H1 (cell line): ENCODE measurements around the gene EIF4E1B. TPM values are rescaled to one million over a fixed set of nuclear protein-coding genes. Genes with fewer than 3 reads are reported as not detected.

Experiments used
- BACH1 ChIP-seq: IDR thresholded peaks from 2 replicates; pipeline ENCODE4 v1.6.1; 2012; ENCODE audit warnings: low read length, improper control_type of control experiment
- EZH2 ChIP-seq: fragments of 200-600 bp; sonication (generic); IDR thresholded peaks from 2 replicates; pipeline ENCODE4 v1.7.1; 2012; ENCODE audit warnings: low read depth, mild to moderate bottlenecking, moderate library complexity, low read length, inconsistent platforms; ENCODE audit not compliant: severe bottlenecking
- HDAC2 ChIP-seq, 2 experiments: fragments of 300-600 bp in 1 of 2; sonication (generic) in 1 of 2; IDR thresholded peaks; 2 replicates each; pipeline ENCODE4 v1.6.1; 2011 to 2012; ENCODE audit warnings: low read depth in 2 of 2, low read length in 2 of 2, mild to moderate bottlenecking in 2 of 2, moderate library complexity in 2 of 2, borderline replicate concordance in 1 of 2, inconsistent platforms in 1 of 2
- POLR2AphosphoS5 ChIP-seq: IDR thresholded peaks from 2 replicates; pipeline ENCODE4 v1.6.1; 2011; ENCODE audit warnings: low read depth, low read length
- TEAD4 ChIP-seq: IDR thresholded peaks from 2 replicates; pipeline ENCODE4 v1.6.1; 2012; ENCODE audit warnings: low read depth, low read length, inconsistent platforms, mixed read lengths
- polyA plus RNA-seq, 7 experiments: library from polyadenylated mRNA; depleted of rRNA in 3 of 7; stranded (reverse) in 5 of 7; unstranded in 2 of 7; fragments of >200 nt in 5 of 7; fragments of 200-250 nt in 2 of 7; gene quantifications; 1 replicate in 5 of 7; 2 replicates in 1 of 7; 4 replicates in 1 of 7; pipeline versions ENCODE4 v1.2.1 to v1.2.3, GENCODE V29; 2011 to 2013; ENCODE audit warnings: missing spikeins in 2 of 7, mixed read lengths in 2 of 7
- total RNA-seq: library from RNA; stranded (reverse); fragmentation: NEBNext Ultra II Directional; extraction: Animal tissue kit (Norgen Biotek cat#: 25700); gene quantifications from 2 replicates; pipeline ENCODE4 v1.2.1, GENCODE V29; 2021

EIF4E1B gene
- total and polyA plus RNA-seq, 2 of the 8 experiments (the other 6 are each of a cell fraction or from before 2014, with no cell fraction given) = 0.97 to 1.3 TPM

DNA sequence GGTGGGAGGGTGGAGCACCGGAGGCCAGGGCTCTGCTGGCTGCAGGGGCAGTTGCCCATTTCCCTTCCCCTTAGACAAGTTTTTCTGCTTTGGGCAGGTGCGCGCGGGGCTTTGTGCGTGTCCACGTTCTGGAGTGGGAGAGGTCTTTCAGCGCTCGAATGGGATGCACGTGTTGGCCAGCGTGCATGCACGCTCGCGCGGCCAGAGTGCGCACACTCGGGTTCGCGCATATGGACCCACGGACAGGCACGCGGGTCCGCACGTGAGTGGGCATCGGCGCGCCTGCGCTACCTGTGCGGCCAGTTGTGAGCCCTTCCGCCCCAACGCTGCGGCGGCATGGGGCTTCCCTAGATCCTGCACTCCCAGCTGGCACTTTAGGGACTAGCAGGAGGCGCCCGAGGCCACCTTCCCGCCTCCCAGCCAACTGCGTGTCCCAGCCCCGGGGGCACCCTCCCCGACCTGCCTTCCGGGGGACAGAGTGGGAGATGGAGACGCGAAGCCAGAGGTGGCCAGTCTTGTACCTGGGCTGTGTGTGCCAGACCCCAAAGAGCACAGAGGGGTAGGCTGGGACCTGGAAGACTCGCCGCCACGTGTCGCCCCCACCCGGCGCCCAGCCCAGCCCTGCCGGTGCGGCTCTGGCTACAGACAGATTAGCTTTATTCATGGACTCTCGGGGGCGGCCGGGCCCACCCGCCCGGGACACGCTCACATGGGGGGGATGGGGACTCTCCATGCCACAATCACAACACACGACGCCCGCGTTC is 10.7 kb upstream of the EIF4E1B start (continued):
- peak; percentile 48 for TF ChIP-seq EZH2
- peak; percentile 89 for TF ChIP-seq BACH1
- no peak for TF ChIP-seq POLR2AphosphoS5
- TF ChIP-seq HDAC2 (IDR thresholded peaks at IDR 0.05; ENCODE audit: borderline replicate concordance in 1 of 2, low read depth in 2 of 2, low read length in 2 of 2) = peak in 1 of 2 experiments; percentile 72; a peak in 2 of 4 replicates
- no peak for TF ChIP-seq TEAD4
